NT2/D1 (cell line): Measurements from ENCODE around the gene CDC20.
"Not testable (repeated sequence)": the region's sequence is repeated elsewhere in the genome, so short reads cannot be mapped to it uniquely, and the experiment has no call there.

ENCODE experiments used
- DNase-seq: peaks from one replicate; pipeline ENCODE4 v3.0.0-alpha.2; 2011; ENCODE audit warnings: low read depth, low spot score
- H3K27me3 ChIP-seq: 2 replicates; pipeline ENCODE4 v1.6.0; 2011; ENCODE audit warnings: mild to moderate bottlenecking; ENCODE audit not compliant: insufficient read length, insufficient read depth
- H3K36me3 ChIP-seq: 2 replicates; pipeline ENCODE4 v1.6.1; 2011; ENCODE audit warnings: mild to moderate bottlenecking, low read length, mixed read lengths; ENCODE audit not compliant: insufficient read depth, insufficient read length
- H3K4me1 ChIP-seq: 2 replicates; pipeline ENCODE4 v1.5.1; 2011; ENCODE audit not compliant: insufficient read depth, insufficient read length
- H3K4me3 ChIP-seq: 2 replicates; pipeline ENCODE4 v1.5.1; 2011; ENCODE audit warnings: low read depth; ENCODE audit not compliant: insufficient read length
- H3K9ac ChIP-seq: 2 replicates; pipeline ENCODE4 v1.6.0; 2011; ENCODE audit warnings: low read depth; ENCODE audit not compliant: insufficient read length
- H3K9me3 ChIP-seq: 2 replicates; pipeline ENCODE4 v1.5.1; 2011; ENCODE audit warnings: mild to moderate bottlenecking, low read length; ENCODE audit not compliant: insufficient read depth
- SUZ12 ChIP-seq: IDR thresholded peaks from 2 replicates; pipeline ENCODE4 v1.6.1; 2011; ENCODE audit not compliant: insufficient read length, insufficient read depth; ENCODE audit errors: extremely low read depth
- YY1 ChIP-seq: IDR thresholded peaks from 2 replicates; pipeline ENCODE4 v1.6.1; 2011; ENCODE audit not compliant: insufficient read length, insufficient read depth
- ZNF274 ChIP-seq: IDR thresholded peaks from 2 replicates; pipeline ENCODE4 v1.6.1; 2011; ENCODE audit warnings: mild to moderate bottlenecking, low read depth, low read length

The CDC20 gene

GRCh38 chr1:43387976-43388599 is 29.3 kb downstream of the CDC20 start:
- H3K4me3 ChIP-seq, result no peak overlapping the region
- peaks cover 8% of the 10 kb centered on the region for H3K4me1 ChIP-seq
- peak overlapping the region; percentile 91 for H3K9ac ChIP-seq
- peaks cover 57% of the 10 kb centered on the region for H3K36me3 ChIP-seq
- no peak for TF ChIP-seq ZNF274
- TF ChIP-seq YY1, result no peak
- no peak for TF ChIP-seq SUZ12
- DNase-seq, result no peak
- no peaks in the 10 kb centered on the region for H3K9me3 ChIP-seq
- no peaks in the 10 kb centered on the region for H3K27me3 ChIP-seq

GRCh38 chr1:43388613-43389012 is 29.8 kb downstream of the CDC20 start:
- Histone ChIP-seq H3K4me1 (peaks cover 8% of the 10 kb centered on the region), H3K9me3 (no peaks in the 10 kb centered on the region), H3K36me3 (peaks cover 57% of the 10 kb centered on the region), H3K4me3 (peak overlapping the region; percentile 87), H3K9ac (peak overlapping the region; percentile 91), H3K27me3 (no peaks in the 10 kb centered on the region)
- TF ChIP-seq SUZ12 (no peak), ZNF274 (no peak), YY1 (no peak)
- no peak for DNase-seq

DNA sequence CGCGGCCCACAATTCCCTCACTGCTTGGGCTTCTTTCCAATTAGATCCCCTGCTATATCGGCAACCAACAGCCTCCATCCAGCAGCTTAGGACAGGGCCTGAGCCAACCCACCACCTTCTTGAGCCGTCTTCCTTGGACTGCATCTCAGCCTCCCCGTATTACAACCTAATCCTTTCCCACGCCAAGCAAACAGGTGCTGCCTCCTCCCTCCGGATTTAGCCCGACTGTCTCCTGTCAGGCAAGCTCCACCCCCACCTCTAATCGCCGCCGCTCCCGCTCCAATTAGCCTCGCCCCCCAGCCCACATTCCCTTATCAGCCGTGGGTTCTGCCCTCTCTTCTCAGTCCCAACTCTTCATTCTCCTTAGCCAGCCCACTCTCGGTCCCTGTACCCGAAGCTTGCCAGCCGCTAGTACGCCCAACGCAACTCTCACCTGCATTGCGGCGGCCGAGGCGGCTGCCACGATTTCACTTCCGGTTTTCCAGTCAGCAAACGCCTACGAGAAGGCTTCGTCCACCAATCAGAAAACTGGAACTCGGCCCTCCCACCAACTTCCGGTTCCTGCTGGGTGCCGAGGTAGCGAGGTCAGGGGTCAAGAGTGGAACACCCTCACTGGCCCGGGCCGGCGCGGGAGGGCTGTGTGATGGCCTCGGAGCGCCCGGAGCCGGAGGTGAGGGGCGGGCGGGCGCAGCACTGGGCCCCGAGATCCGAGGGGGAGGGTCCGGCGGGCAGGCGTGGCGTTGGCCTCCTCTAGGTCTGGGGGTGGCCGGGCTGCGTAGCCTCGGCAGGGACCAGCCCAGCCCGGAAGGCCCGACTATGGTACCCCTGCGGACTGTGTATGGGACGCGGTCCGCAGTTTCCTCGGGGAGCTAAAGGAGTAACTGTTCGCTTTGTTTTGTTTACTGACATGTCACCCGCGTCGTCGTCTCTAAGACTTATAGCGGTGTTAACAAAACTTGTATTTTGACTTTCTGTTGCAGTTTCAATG is 30.8 kb downstream of the CDC20 start, which contains the start of the genes MED8 and SZT2:
Gene MED8 (minus strand): TSS at position 475 of the 988 bp plus-strand sequence. CDS start 36 bp downstream, at position 439.
Gene SZT2 (plus strand): TSS at position 574 of the 988 bp plus-strand sequence. CDS start 70 bp downstream, at position 644.
- Histone ChIP-seq H3K4me3 (peak within 1 kb of the TSS; percentile 87), H3K36me3 (peaks cover 52% of the 10 kb centered on the region), H3K9ac (peak within 1 kb of the TSS; percentile 91), H3K27me3 (no peaks in the 10 kb centered on the region), H3K4me1 (peaks cover 8% of the 10 kb centered on the region), H3K9me3 (no peaks in the 10 kb centered on the region)
- peak; percentile 97 for DNase-seq
- TF ChIP-seq ZNF274 (no peak), SUZ12 (no peak), YY1 (no peak)

GRCh38 chr1:43392702-43393101 is 33.9 kb downstream of the CDC20 start:
- Histone ChIP-seq H3K9ac (no peak overlapping the region), H3K36me3 (peaks cover 36% of the 10 kb centered on the region), H3K4me3 (no peak overlapping the region), H3K27me3 (no peaks in the 10 kb centered on the region), H3K4me1 (peaks cover 8% of the 10 kb centered on the region), H3K9me3 (no peaks in the 10 kb centered on the region)
- TF ChIP-seq YY1, result no peak
- no peak for TF ChIP-seq SUZ12
- TF ChIP-seq ZNF274, result no peak
- DNase-seq, result no peak

GRCh38 chr1:43395523-43395922 is 36.7 kb downstream of the CDC20 start:
- Histone ChIP-seq H3K9me3 (no peaks in the 10 kb centered on the region), H3K27me3 (no peaks in the 10 kb centered on the region), H3K4me3 (no peak overlapping the region), H3K4me1 (no peaks in the 10 kb centered on the region), H3K36me3 (peaks cover 31% of the 10 kb centered on the region), H3K9ac (no peak overlapping the region)
- DNase-seq, result no peak
- TF ChIP-seq ZNF274 (no peak), SUZ12 (no peak), YY1 (no peak)

DNA sequence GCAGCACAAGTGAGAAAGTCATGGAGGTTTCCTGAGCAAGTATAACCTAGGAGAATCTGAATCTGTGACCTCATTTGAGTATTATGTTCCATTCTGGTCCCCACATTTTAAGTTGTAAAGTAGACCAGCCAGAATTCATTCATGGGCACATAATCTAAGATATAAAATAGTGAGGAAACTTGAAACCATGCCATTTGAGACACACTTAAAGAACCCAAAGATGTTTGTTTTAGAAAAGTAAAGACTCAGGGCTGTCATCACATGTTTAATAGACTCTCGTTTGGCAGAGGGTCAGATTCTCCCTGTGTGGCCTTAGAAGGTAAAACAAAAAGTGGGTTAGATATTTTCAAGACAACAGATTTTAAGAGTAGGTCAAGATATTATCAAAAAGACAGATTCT is 37.3 kb downstream of the CDC20 start:
- TF ChIP-seq ZNF274 (no peak), SUZ12 (no peak), YY1 (no peak)
- peaks cover 31% of the 10 kb centered on the region for H3K36me3 ChIP-seq
- DNase-seq, result no peak
- H3K27me3 ChIP-seq, result no peaks in the 10 kb centered on the region
- H3K4me3 ChIP-seq, result no peak overlapping the region
- H3K4me1 ChIP-seq, result no peaks in the 10 kb centered on the region
- H3K9me3 ChIP-seq, result no peaks in the 10 kb centered on the region
- no peak overlapping the region for H3K9ac ChIP-seq

DNA sequence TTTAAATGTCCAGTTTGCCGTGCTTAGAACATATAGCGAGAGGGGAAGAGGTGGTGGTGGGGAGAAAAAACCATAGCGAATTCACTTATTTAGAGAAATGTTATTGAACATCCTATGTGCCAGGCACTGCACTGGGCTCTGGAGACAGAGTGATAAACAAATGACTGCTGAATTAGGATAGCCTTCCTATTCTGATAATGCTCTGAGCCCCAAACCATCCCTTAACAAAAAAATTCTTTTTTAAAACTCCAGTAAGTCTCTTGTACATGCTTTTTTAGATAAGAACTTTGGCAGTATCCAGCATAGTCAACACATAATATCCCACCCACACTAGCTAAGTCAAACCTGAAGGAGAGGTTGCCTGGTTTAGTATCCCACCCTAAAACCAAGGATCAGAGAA is 39.4 kb downstream of the CDC20 start:
- no peak overlapping the region for H3K4me3 ChIP-seq
- H3K9me3 ChIP-seq, result no peaks in the 10 kb centered on the region
- DNase-seq, result no peak
- TF ChIP-seq YY1 (no peak), ZNF274 (no peak), SUZ12 (no peak)
- H3K36me3 ChIP-seq, result peaks cover 34% of the 10 kb centered on the region
- H3K4me1 ChIP-seq, result no peaks in the 10 kb centered on the region
- no peaks in the 10 kb centered on the region for H3K27me3 ChIP-seq
- H3K9ac ChIP-seq, result no peak overlapping the region

- not testable (repeated sequence) for H3K9me3 ChIP-seq, H3K4me1 ChIP-seq, DNase-seq, H3K27me3 ChIP-seq, H3K9ac ChIP-seq, H3K4me3 ChIP-seq
- peaks cover 38% of the 10 kb centered on the region for H3K36me3 ChIP-seq
Measured at GRCh38 chr1:43400441-43400840, 41.7 kb downstream of the CDC20 start.
